Measurements from ENCODE around the gene ALS2.

The ALS2 gene

GRCh38 chr2:201779901-201780673, 646 bp downstream of the ALS2 start:
- TF ChIP-seq CTCF (conservative IDR thresholded peaks at IDR 0.05) (no peak), ZFX (IDR thresholded peaks at IDR 0.05) (no peak)
- H3K27ac ChIP-seq: peak overlapping the region; percentile 79

- no peak overlapping the region for H3K27ac ChIP-seq
- no peak for TF ChIP-seq ZFX (IDR thresholded peaks at IDR 0.05)
- TF ChIP-seq CTCF (conservative IDR thresholded peaks at IDR 0.05): no peak
Measured at GRCh38 chr2:201777869-201778268, 2.9 kb downstream of the ALS2 start.

GRCh38 chr2:201777043-201777442, 3.7 kb downstream of the ALS2 start:
- TF ChIP-seq CTCF (conservative IDR thresholded peaks at IDR 0.05) (no peak), ZFX (IDR thresholded peaks at IDR 0.05) (no peak)
- H3K27ac ChIP-seq: no peak overlapping the region

- H3K27ac ChIP-seq: no peak overlapping the region
- TF ChIP-seq CTCF (conservative IDR thresholded peaks at IDR 0.05) (no peak), ZFX (IDR thresholded peaks at IDR 0.05) (no peak)
Measured at GRCh38 chr2:201775326-201775725, 5.4 kb downstream of the ALS2 start.

- H3K27ac ChIP-seq: no peak overlapping the region
- no peak for TF ChIP-seq ZFX (IDR thresholded peaks at IDR 0.05)
- no peak for TF ChIP-seq CTCF (conservative IDR thresholded peaks at IDR 0.05)
Measured at GRCh38 chr2:201774546-201774945, 6.2 kb downstream of the ALS2 start.

GRCh38 chr2:201773990-201774389, 6.7 kb downstream of the ALS2 start:
- H3K27ac ChIP-seq: no peak overlapping the region
- no peak for TF ChIP-seq ZFX (IDR thresholded peaks at IDR 0.05)
- no peak for TF ChIP-seq CTCF (conservative IDR thresholded peaks at IDR 0.05)

GRCh38 chr2:201769666-201770373, 10.9 kb downstream of the ALS2 start:
- TF ChIP-seq ZFX (IDR thresholded peaks at IDR 0.05): no peak
- no peak for TF ChIP-seq CTCF (conservative IDR thresholded peaks at IDR 0.05)
- no peak overlapping the region for H3K27ac ChIP-seq

Data from C4-2B (cell line).